ENCODE measurements around the gene PTTG1IP2. TPM values are rescaled to one million over a fixed set of nuclear protein-coding genes. Genes with fewer than 3 reads are reported as not detected.

The PTTG1IP2 gene
- not detected in 2 replicates for total RNA-seq

GRCh38 chr7:90469554-90469953 is at the start of gene PTTG1IP2:
Gene PTTG1IP2, plus strand, starts transcription at chr7:90469639. Its CDS starts 148 bp downstream, at chr7:90469787.
- no peak for TF ChIP-seq CTCF (IDR thresholded peaks at IDR 0.05; ENCODE audit: insufficient read depth, low read length, poor library complexity, severe bottlenecking)

GRCh38 chr7:90421651-90422050 is 47.8 kb upstream of the PTTG1IP2 start:
- Histone ChIP-seq H3K27me3 (ENCODE audit: control insufficient read depth, insufficient read depth, low read length) (no peaks in the 10 kb centered on the region), H3K4me3 (ENCODE audit: low read depth, low read length) (no peak overlapping the region), H3K36me3 (ENCODE audit: control insufficient read depth, insufficient read depth, low read length) (no peaks in the 10 kb centered on the region)
- TF ChIP-seq CTCF (IDR thresholded peaks at IDR 0.05; ENCODE audit: insufficient read depth, low read length, poor library complexity, severe bottlenecking), result no peak
- DNase-seq (ENCODE audit: low read depth), result no peak

More at GRCh38 chr7:90469554-90469953, at the start of gene PTTG1IP2:
- H3K27me3 ChIP-seq (ENCODE audit: control insufficient read depth, insufficient read depth, low read length), result no peaks in the 10 kb centered on the region
- DNase-seq (ENCODE audit: low read depth), result no peak
- no peak within 1 kb of the TSS for H3K4me3 ChIP-seq (ENCODE audit: low read depth, low read length)
- no peaks in the 10 kb centered on the region for H3K36me3 ChIP-seq (ENCODE audit: control insufficient read depth, insufficient read depth, low read length)

- Histone ChIP-seq H3K36me3 (ENCODE audit: control insufficient read depth, insufficient read depth, low read length) (no peaks in the 10 kb centered on the region), H3K4me3 (ENCODE audit: low read depth, low read length) (no peak overlapping the region), H3K27me3 (ENCODE audit: control insufficient read depth, insufficient read depth, low read length) (no peaks in the 10 kb centered on the region)
- no peak for TF ChIP-seq CTCF (IDR thresholded peaks at IDR 0.05; ENCODE audit: insufficient read depth, low read length, poor library complexity, severe bottlenecking)
- DNase-seq (ENCODE audit: low read depth), result no peak
Measured at GRCh38 chr7:90424720-90425119, 44.7 kb upstream of the PTTG1IP2 start.

- Histone ChIP-seq H3K4me3 (ENCODE audit: low read depth, low read length) (no peak overlapping the region), H3K27me3 (ENCODE audit: control insufficient read depth, insufficient read depth, low read length) (no peaks in the 10 kb centered on the region), H3K36me3 (ENCODE audit: control insufficient read depth, insufficient read depth, low read length) (no peaks in the 10 kb centered on the region)
- DNase-seq (ENCODE audit: low read depth), result no peak
- no peak for TF ChIP-seq CTCF (IDR thresholded peaks at IDR 0.05; ENCODE audit: insufficient read depth, low read length, poor library complexity, severe bottlenecking)
Measured at GRCh38 chr7:90425376-90425775, 44.1 kb upstream of the PTTG1IP2 start.

- Histone ChIP-seq H3K4me3 (ENCODE audit: low read depth, low read length) (no peak overlapping the region), H3K27me3 (ENCODE audit: control insufficient read depth, insufficient read depth, low read length) (no peaks in the 10 kb centered on the region), H3K36me3 (ENCODE audit: control insufficient read depth, insufficient read depth, low read length) (no peaks in the 10 kb centered on the region)
- no peak for TF ChIP-seq CTCF (IDR thresholded peaks at IDR 0.05; ENCODE audit: insufficient read depth, low read length, poor library complexity, severe bottlenecking)
- no peak for DNase-seq (ENCODE audit: low read depth)
Measured at GRCh38 chr7:90430614-90431460, 38.6 kb upstream of the PTTG1IP2 start.

All from kidney epithelial cell (primary cell).